K562 (cell line): ENCODE measurements around the gene RASL11A.

Experiments
- ETV5 ChIP-seq: sonication (generic); formaldehyde crosslinking; IDR thresholded peaks from 2 replicates; pipeline ENCODE4 v1.4.0; 2020; ENCODE audit warnings: low read depth, mild to moderate bottlenecking, missing genetic modification reagents
- GATAD2B ChIP-seq: fragments of 450-650 bp; IDR thresholded peaks from 2 replicates; pipeline ENCODE4 v1.6.1; 2017; ENCODE audit warnings: mild to moderate bottlenecking, borderline replicate concordance
- KAT8 ChIP-seq: fragments of 450-650 bp; IDR thresholded peaks from 2 replicates; pipeline ENCODE4 v1.6.1; 2016; ENCODE audit warnings: low read depth, mild to moderate bottlenecking
- KLF13 ChIP-seq: fragments of 450-650 bp; IDR thresholded peaks from 2 replicates; pipeline ENCODE4 v1.6.1; 2016; ENCODE audit warnings: missing genetic modification characterization, low read depth, mild to moderate bottlenecking, missing compliant biosample characterization, moderate library complexity, borderline replicate concordance
- NCOA4 ChIP-seq: fragments of 450-650 bp; IDR thresholded peaks from 2 replicates; pipeline ENCODE4 v1.6.1; 2018; ENCODE audit warnings: mild to moderate bottlenecking; ENCODE audit not compliant: partially characterized antibody
- POLR2A ChIP-seq: fragments of 450-650 bp; conservative IDR thresholded peaks from 2 replicates; pipeline ENCODE4 v1.6.1; 2016
- POLR2AphosphoS5 ChIP-seq: IDR thresholded peaks from 2 replicates; pipeline ENCODE4 v1.6.1; 2011; ENCODE audit warnings: mild to moderate bottlenecking, low read depth, low read length, moderate library complexity; ENCODE audit not compliant: control insufficient read depth, insufficient read depth
- SAFB2 ChIP-seq: fragments of 200-400 bp; formaldehyde crosslinking; IDR thresholded peaks from 2 replicates; pipeline ENCODE4 v1.6.1; 2018; ENCODE audit warnings: borderline replicate concordance, low read length, low read depth, moderate library complexity; ENCODE audit not compliant: severe bottlenecking
- SMARCE1 ChIP-seq: fragments of 450-650 bp; IDR thresholded peaks from 2 replicates; pipeline ENCODE4 v1.7.1; 2016; ENCODE audit warnings: mild to moderate bottlenecking
- SPI1 ChIP-seq: IDR thresholded peaks from 2 replicates; pipeline ENCODE4 v1.6.1; 2011; ENCODE audit warnings: low read depth, low read length, control low read depth, borderline replicate concordance
- ZHX1 ChIP-seq: fragments of 150-350 bp; conservative IDR thresholded peaks from 2 replicates; pipeline ENCODE4 v1.6.1; 2014; ENCODE audit warnings: low read length
- TF ChIP-seq, protein P1 (sequence below), 2 experiments: fragments of 450-650 bp in 1 of 2; sonication (generic) in 1 of 2; formaldehyde crosslinking; conservative IDR thresholded peaks; 2 replicates each; pipeline versions ENCODE4 v1.4.0 to v1.8.1; 2020 to 2022; ENCODE audit warnings: mild to moderate bottlenecking in 1 of 2, missing genetic modification reagents in 1 of 2
- TF ChIP-seq, protein P2 (sequence below), 3 experiments: IDR thresholded peaks in 2 of 3; conservative IDR thresholded peaks in 1 of 3; 2 replicates each; pipeline ENCODE4 v1.5.1; 2011 to 2012; ENCODE audit warnings: low read length in 3 of 3, mild to moderate bottlenecking in 3 of 3, control low read depth in 2 of 3, improper control_type of control experiment in 1 of 3, inconsistent platforms in 1 of 3, low read depth in 1 of 3, mixed read lengths in 1 of 3, moderate library complexity in 1 of 3; ENCODE audit not compliant: insufficient read depth in 2 of 3

DNA sequence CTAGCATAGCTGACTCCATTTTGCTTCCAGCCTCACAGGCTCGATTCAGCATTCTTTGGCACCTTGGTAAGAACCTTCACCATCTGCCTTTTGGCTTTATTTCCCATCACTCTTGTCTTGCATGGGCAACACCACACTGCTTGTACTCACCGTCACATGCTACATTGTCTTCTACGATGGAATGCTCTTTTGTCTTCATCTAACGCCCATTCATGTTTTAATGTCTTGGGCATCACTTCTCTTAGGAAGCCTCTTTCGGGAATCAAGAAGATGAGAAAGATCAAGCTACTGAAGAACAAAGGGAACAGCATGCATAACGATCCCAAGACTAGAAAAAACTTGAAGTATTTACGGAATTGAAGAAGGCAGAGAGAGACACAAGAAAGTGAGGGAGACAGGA lies 25.0 kb upstream of the RASL11A start:
- TF ChIP-seq ETV5 (CRISPR knock-in tag) (no peak), SAFB2 (no peak), SPI1 (no peak), KLF13 (tag) (no peak), SMARCE1 (no peak), POLR2AphosphoS5 (no peak), GATAD2B (no peak), NCOA4 (no peak), ZHX1 (no peak), KAT8 (no peak), POLR2A (no peak)
- TF ChIP-seq, protein P1, sequence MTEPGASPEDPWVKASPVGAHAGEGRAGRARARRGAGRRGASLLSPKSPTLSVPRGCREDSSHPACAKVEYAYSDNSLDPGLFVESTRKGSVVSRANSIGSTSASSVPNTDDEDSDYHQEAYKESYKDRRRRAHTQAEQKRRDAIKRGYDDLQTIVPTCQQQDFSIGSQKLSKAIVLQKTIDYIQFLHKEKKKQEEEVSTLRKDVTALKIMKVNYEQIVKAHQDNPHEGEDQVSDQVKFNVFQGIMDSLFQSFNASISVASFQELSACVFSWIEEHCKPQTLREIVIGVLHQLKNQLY (CRISPR knock-in tag; conservative IDR thresholded peaks at IDR 0.05) = no peak
- TF ChIP-seq, protein P2, sequence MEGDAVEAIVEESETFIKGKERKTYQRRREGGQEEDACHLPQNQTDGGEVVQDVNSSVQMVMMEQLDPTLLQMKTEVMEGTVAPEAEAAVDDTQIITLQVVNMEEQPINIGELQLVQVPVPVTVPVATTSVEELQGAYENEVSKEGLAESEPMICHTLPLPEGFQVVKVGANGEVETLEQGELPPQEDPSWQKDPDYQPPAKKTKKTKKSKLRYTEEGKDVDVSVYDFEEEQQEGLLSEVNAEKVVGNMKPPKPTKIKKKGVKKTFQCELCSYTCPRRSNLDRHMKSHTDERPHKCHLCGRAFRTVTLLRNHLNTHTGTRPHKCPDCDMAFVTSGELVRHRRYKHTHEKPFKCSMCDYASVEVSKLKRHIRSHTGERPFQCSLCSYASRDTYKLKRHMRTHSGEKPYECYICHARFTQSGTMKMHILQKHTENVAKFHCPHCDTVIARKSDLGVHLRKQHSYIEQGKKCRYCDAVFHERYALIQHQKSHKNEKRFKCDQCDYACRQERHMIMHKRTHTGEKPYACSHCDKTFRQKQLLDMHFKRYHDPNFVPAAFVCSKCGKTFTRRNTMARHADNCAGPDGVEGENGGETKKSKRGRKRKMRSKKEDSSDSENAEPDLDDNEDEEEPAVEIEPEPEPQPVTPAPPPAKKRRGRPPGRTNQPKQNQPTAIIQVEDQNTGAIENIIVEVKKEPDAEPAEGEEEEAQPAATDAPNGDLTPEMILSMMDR (IDR thresholded peaks at IDR 0.05 in 2 of 3, conservative IDR thresholded peaks at IDR 0.05 in 1 of 3; ENCODE audit: insufficient read depth in 2 of 3, low read depth in 1 of 3, low read length in 3 of 3) = no peak
